HG02571 (cell line): ENCODE data around the gene MROH2A.

Source experiments
- ATAC-seq: cut with Tn5 transposase; IDR thresholded peaks from one replicate; pipeline ENCODE4 v1.9.1; 2021; ENCODE audit warnings: mild to moderate bottlenecking, moderate library complexity; ENCODE audit not compliant: unreplicated experiment

The MROH2A gene

GRCh38 chr2:233835230-233836186 is 57.4 kb downstream of the MROH2A start:
- no peak for ATAC-seq

GRCh38 chr2:233836359-233836758 is 58.2 kb downstream of the MROH2A start:
- ATAC-seq: no peak

GRCh38 chr2:233837694-233838229 is 59.6 kb downstream of the MROH2A start:
- ATAC-seq: no peak

GRCh38 chr2:233838251-233838650 is 60.1 kb downstream of the MROH2A start:
- ATAC-seq: no peak

GRCh38 chr2:233838726-233839446 is 60.8 kb downstream of the MROH2A start:
- ATAC-seq: no peak

- no peak for ATAC-seq
These were observed 61.3 kb downstream of the MROH2A start for GRCh38 chr2:233839447-233839820.

- ATAC-seq: no peak
These were observed 62.4 kb downstream of the MROH2A start for GRCh38 chr2:233840520-233840919.

GRCh38 chr2:233841183-233841582 is 63.1 kb downstream of the MROH2A start:
- ATAC-seq: no peak

GRCh38 chr2:233844064-233844807 is 66.1 kb downstream of the MROH2A start:
- no peak for ATAC-seq

GRCh38 chr2:233844836-233845235 is 66.7 kb downstream of the MROH2A start:
- no peak for ATAC-seq

GRCh38 chr2:233845301-233846060 is 67.4 kb downstream of the MROH2A start:
- ATAC-seq: no peak

- ATAC-seq: no peak
These were observed 68.5 kb downstream of the MROH2A start for GRCh38 chr2:233846387-233847247.

GRCh38 chr2:233847248-233847898 is 69.2 kb downstream of the MROH2A start:
- no peak for ATAC-seq

- ATAC-seq: no peak
These were observed 70.1 kb downstream of the MROH2A start for GRCh38 chr2:233848276-233848675.

- ATAC-seq: no peak
These were observed 71.6 kb downstream of the MROH2A start for GRCh38 chr2:233849607-233850271.

- ATAC-seq: no peak
These were observed 72.6 kb downstream of the MROH2A start for GRCh38 chr2:233850745-233851144.

GRCh38 chr2:233851169-233851568 is 73.0 kb downstream of the MROH2A start:
- no peak for ATAC-seq

- no peak for ATAC-seq
These were observed 73.9 kb downstream of the MROH2A start for GRCh38 chr2:233852056-233852455.
